NCI-H128 (cell line): ENCODE data around the gene DPH3.
A peak's percentile ranks its signal among the peaks of the same experiment; 100 is the strongest.
"Not testable (repeated sequence)": the region's sequence is repeated elsewhere in the genome, so short reads cannot be mapped to it uniquely, and the experiment has no call there.

Experiments
- DNase-seq: peaks from one replicate; lab custom pipeline; 2025; ENCODE audit not compliant: unreplicated experiment; lab: John Stamatoyannopoulos, UW

The DPH3 gene

DNA sequence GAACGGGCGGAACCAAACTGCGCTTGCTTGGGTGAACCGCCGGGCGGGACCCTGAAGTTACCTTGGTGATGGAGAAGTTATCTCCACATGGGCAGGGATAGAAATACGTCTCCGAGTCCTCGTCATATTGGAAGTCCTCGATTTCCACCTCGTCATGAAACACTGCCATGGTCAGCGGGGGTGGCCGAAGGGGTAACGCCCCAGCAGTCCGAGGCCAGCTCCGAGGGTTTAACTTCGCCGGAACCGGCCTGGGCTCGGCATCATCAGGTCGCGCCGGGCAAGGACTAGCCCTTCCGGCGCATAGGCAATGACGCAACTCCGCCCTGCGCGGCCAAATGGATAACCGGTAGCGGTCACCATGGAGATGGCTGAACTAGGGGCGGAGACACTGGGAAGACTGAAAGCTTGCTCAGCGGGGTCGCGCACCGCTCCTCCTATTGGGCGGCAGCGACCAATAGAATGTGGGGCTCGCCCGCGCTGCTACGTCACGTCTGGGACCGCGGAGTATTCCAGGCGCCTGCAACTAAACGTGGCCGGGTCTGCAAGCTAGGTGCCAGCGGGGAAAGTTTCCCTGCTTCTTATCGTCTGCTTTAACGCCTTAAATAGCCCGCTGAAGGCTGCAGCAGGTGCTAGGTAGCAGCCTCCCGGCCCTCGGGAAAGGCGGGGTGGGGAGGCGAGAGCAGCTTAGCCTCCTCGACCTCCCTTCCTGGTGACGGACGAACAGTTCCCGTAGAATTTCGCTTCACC, at the start of gene DPH3, which contains the start of gene OXNAD1:
Gene DPH3, minus strand, starts transcription at position 236 of the 747 bp plus-strand sequence. Its CDS starts 67 bp downstream, at position 169.
Gene OXNAD1, plus strand, starts transcription at position 505 of the 747 bp plus-strand sequence. CDS start 5,741 bp downstream, outside the sequence.
- DNase-seq: peak; percentile 95

DNA sequence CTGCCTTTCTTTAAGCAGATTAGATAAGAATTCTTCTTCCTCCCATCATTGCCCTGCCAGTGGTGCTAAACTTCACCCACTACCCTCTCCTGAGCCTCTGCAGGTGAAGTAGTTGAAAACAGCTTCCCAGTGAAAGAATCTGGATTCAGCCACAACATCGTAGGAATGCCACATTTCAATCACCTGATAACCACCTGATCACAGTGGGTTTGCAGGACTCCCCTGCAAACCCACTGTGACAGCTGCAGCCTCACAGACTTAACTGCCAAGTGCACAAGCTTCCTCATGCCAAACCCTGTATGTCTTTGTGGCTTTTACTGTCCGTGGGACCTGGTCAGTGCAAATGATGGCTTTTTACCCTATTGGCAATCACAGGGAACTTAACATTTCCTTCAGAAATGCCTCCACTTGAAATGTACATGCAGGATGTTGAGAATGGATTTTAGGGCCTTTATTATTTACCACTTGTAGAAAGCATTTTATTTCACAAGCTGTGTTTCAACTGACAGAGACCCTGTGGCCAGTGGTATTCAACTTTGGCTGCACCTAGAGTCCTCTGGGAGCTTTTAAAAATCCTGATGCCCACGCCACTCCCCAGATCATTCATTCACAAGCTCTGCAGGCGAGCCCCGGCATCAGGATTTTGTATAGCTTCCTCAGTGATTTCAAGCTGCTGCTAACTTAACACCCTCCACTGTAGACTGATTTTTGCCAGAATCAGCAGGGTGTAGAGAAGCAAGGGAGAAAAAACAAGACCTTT, 49.3 kb upstream of the DPH3 start:
- DNase-seq: no peak

- DNase-seq: no peak
Measured at GRCh38 chr3:16311960-16312451, 47.3 kb upstream of the DPH3 start.

DNA sequence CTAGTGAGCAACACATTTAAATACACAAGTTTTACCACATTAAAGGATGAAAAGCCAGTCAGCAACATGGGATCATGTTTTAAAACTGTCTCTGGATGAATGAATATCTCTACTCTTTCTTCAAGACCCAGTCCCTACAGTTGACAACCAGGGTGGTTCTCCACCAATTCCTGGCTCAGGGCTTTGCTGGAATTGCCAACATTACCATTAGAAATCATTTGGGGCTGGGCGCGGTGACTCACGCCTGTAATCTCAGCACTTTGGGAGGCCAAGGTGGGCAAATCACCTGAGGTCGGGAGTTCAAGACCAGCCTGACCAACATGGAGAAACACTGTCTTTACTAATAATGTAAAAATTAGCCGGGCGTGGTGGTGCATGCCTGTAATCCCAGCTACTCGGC, 45.7 kb upstream of the DPH3 start:
- DNase-seq: not testable (repeated sequence)

DNA sequence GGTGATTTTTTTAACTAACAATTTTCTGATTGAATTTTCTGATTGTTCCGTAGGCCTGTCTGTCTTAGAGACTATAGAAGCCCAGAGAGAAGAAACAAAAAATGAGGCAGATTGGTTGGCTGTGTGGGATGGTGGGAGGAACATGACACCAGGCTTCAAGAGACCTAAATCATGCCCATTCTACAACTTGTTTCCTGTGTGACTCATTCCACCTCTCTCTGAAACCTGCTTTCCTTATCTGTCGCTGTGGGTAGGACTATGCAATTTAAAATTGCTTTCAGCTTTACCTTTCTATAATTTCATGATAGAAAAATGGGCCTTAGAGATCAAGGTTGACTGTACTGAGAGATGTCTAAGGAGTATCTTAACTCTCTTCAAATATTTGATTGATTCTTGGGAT, 44.8 kb upstream of the DPH3 start:
- DNase-seq: no peak

- no peak for DNase-seq
Measured at GRCh38 chr3:16308727-16309126, 44.0 kb upstream of the DPH3 start.

DNA sequence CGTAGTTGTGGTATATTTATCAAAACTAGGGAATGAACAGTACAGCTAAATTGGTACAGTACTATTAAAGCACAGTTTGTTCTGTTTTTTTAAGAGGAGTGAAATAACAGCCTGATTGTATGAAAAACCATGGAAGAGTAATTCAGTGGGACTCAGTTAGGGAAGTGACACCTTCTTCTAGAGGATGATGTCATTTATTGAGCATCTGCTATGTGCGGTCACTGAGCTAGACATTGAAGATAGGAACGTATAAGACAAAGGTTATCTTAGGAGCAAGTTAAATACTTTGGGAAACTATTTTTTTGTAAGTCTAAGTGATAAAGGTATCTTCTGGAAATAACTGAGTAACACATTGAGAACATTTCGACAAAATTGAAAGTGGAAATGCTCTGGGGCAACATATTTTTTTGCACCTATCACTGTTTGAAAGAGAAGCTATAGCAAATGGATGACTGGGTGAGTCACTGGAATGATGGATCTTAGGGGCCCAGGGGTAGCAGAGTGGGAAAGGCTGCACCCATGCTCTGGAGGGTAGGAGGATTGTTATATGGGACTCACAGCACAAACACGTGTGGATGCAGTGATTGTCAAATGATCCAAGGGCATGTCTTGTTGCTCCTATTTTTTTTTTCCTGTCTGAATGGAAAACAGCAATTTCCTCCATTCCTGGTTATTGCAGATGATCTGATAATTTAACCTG, 43.2 kb upstream of the DPH3 start:
- no peak for DNase-seq

DNA sequence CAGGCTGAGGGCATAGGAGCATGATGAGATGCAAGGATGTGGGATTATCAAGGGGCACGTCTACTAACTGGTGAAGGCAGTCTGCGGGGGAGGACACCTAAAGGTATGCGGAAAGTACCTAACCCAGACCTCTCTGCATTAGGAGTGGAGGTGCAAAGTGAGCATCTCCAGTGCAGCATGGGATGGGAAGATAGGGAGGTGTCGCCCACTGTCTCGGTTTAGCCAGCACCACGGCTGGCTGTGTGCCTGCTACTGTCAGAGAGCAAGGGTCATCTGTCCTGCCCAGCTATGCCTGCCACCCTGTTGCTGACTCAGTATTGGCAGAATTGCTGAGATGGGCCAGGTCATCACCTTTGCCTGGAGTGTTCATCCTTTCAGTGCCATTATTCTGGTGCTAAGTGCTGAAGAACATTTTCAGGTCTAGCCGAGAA, 40.4 kb upstream of the DPH3 start:
- DNase-seq: no peak

DNA sequence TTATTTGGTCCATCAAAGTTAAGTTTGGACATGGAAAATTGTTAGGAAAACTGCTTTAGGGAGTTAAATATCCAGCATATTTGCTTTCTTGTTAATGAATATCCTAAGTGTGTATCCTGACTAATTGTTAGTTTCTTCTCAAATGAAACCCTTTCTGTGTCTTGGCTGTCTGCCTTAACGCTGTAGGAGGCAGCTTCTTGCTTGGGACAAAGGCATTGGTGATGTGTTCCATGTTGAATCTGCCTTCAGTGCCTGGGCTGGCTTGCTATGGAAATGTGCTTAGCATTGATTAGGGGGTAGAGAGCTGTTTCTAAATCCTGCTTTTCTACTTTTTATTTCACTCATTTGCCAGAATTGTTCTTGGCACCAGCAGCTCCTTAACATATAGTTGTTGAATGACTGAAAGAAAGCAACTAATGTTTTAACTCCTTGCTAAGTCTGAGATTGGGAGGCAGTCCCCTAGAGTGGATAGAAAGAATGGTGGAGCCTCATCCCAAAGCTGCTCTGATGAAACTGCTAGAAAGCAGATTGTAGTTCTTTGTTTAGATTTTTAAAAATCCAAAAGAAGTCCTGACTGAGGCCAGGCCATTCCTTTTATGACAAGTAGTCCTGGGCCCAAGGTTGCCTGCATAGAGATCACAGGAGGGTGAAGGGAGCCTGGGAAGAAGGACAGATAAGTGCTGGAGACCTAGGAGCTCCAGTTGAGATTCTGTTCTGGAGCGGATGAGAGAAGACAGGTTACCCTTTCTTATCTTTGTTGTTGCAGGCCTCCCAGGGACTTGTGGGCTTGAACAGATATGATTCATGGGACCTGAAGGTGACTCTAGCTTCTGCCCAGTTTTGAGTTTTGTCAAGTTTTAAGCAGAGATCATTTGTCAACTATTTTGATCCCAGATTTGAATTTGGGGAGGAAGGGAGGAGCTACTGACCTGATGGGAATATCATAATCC, 39.6 kb upstream of the DPH3 start:
- no peak for DNase-seq

GRCh38 chr3:16303037-16303575, 38.4 kb upstream of the DPH3 start:
- no peak for DNase-seq

GRCh38 chr3:16302082-16302631, 37.4 kb upstream of the DPH3 start:
- DNase-seq: no peak

DNA sequence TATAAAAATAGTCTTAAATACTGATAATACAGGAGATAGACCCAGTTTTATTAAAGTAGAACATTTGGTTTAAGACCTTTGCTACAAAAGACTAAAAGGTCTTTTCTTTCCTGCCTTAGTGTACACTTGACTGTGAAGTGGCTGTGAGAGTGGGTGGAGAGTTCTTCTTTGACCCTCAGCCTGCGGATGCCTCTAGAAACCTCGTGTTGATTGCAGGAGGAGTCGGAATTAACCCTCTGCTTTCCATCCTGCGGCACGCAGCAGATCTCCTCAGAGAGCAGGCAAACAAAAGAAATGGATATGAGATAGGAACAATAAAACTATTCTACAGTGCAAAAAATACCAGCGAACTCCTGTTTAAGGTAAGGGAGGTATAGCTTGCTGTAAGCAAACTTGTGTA, 36.8 kb upstream of the DPH3 start:
- DNase-seq: no peak

GRCh38 chr3:16300881-16301359, 36.2 kb upstream of the DPH3 start:
- DNase-seq: no peak

DNA sequence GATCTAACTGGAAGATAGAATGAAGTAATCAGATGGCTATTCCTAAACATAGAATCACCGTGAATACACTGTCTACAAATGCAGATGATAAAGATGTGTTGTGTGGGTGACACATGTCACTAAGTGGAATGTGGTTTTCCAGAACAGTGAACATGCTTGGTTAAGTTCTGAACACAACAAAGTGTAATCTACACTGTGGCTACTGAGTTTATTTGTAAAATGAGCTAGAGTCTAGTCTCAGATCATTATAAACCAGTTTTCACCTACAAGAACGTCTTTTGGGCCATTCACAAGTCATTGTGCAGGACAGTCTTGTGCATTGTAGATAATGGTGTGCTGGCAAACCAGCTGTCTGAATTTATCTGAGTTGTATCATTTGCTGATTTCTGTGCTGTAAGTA, 35.6 kb upstream of the DPH3 start:
- DNase-seq: no peak

- DNase-seq: no peak
Measured at GRCh38 chr3:16299746-16300145, 35.0 kb upstream of the DPH3 start.

- DNase-seq: no peak
Measured at GRCh38 chr3:16298891-16299290, 34.1 kb upstream of the DPH3 start.

- no peak for DNase-seq
Measured at GRCh38 chr3:16297997-16298885, 33.5 kb upstream of the DPH3 start.

GRCh38 chr3:16295298-16295890, 30.7 kb upstream of the DPH3 start:
- DNase-seq: no peak
